Peyer's patch (tissue), 4 donors: Measurements from ENCODE around the gene AIG1. TPM values are rescaled to one million over a fixed set of nuclear protein-coding genes. Genes with fewer than 3 reads are reported as not detected.
"Not testable (repeated sequence)": the region's sequence is repeated elsewhere in the genome, so short reads cannot be mapped to it uniquely, and the experiment has no call there.

ENCODE experiments used
- DNase-seq, 3 donors: peaks; one replicate each; pipeline ENCODE4 v3.0.0-alpha.2; 2017 to 2019
- H3K27ac ChIP-seq, 4 donors: fragments of 200-600 bp; sonication (generic); one replicate each; pipeline ENCODE4 v1.5.1; 2016 to 2019
- H3K27me3 ChIP-seq, 2 donors: fragments of 200-600 bp; sonication (generic); one replicate each; pipeline ENCODE4 v1.5.1; 2019
- H3K36me3 ChIP-seq, 3 donors: fragments of 200-600 bp; sonication (generic); one replicate each; pipeline ENCODE4 v1.5.1; 2016 to 2019
- H3K4me1 ChIP-seq, 4 donors: fragments of 200-600 bp; sonication (generic); one replicate each; pipeline ENCODE4 v1.5.1; 2016 to 2019
- H3K4me3 ChIP-seq, 4 donors: fragments of 200-600 bp; sonication (generic); 1 replicate in 3 of 4; 2 replicates in 1 of 4; pipeline ENCODE4 v1.5.1; 2016 to 2019; ENCODE audit warnings: mild to moderate bottlenecking in 1 of 4
- H3K9me3 ChIP-seq, 4 donors: fragments of 200-600 bp; sonication (generic); one replicate each; pipeline ENCODE4 v1.5.1; 2016 to 2019; ENCODE audit warnings: mild to moderate bottlenecking in 1 of 4
- CTCF ChIP-seq, 6 experiments: fragments of 450-650 bp in 4 of 6; fragments of 200-600 bp in 2 of 6; sonication (generic) in 1 of 6; IDR thresholded peaks; one replicate each; pipeline ENCODE4 v1.5.1; 2017 to 2019; ENCODE audit warnings: antibody characterized with exemption in 6 of 6, mild to moderate bottlenecking in 3 of 6, moderate library complexity in 1 of 6
- POLR2A ChIP-seq, 2 donors: fragments of 450-650 bp; IDR thresholded peaks; one replicate each; pipeline ENCODE4 v1.5.1; 2017; ENCODE audit warnings: antibody characterized with exemption in 2 of 2, mild to moderate bottlenecking in 2 of 2, moderate library complexity in 2 of 2
- total RNA-seq, 4 donors: library from RNA; depleted of rRNA; stranded (reverse); fragments of >200 nt; gene quantifications; one replicate each; pipeline ENCODE4 v1.1.0, GENCODE V29; 2016

The AIG1 gene
- total RNA-seq, 4 donors from 2014 or later, result 9.1 to 133 (median 84.9) TPM

GRCh38 chr6:143299253-143300166, 238.8 kb downstream of the AIG1 start:
- Histone ChIP-seq H3K4me1 (no peaks in the 10 kb centered on the region), H3K36me3 (no peaks in the 10 kb centered on the region), H3K4me3 (no peak overlapping the region), H3K27ac (no peak overlapping the region), H3K9me3 (no peaks in the 10 kb centered on the region), H3K27me3 (no peaks in the 10 kb centered on the region)
- TF ChIP-seq POLR2A (IDR thresholded peaks at IDR 0.05) (no peak), CTCF (IDR thresholded peaks at IDR 0.05) (no peak)
- no peak for DNase-seq

DNA sequence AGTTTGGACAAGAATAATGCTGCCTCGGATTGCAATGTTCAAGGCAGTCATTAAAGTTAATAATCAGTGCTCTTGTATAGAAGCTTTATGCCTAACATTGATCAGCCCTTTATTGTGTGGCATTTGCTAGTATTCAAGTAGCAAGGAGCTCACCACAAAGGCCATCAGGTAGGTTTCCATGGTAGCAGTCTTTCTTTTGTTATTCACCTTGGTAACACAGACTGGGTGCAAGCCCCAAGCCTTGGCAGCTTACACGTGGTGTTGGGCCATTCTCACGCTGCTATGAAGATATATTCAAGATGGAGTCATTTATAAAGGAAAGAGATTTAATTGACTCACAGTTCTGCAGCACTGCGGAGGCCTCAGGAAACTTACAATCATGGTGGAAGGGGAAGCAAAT, 240.5 kb downstream of the AIG1 start:
- no peak overlapping the region for H3K27ac ChIP-seq
- DNase-seq, result no peak
- H3K27me3 ChIP-seq, result no peaks in the 10 kb centered on the region
- no peaks in the 10 kb centered on the region for H3K9me3 ChIP-seq
- no peak overlapping the region for H3K4me3 ChIP-seq
- no peaks in the 10 kb centered on the region for H3K36me3 ChIP-seq
- TF ChIP-seq POLR2A (IDR thresholded peaks at IDR 0.05) (no peak), CTCF (IDR thresholded peaks at IDR 0.05) (no peak)
- H3K4me1 ChIP-seq, result no peaks in the 10 kb centered on the region

GRCh38 chr6:143307760-143308159, 247.1 kb downstream of the AIG1 start:
- not testable (repeated sequence) for DNase-seq, H3K36me3 ChIP-seq, H3K4me3 ChIP-seq, H3K9me3 ChIP-seq, H3K4me1 ChIP-seq, H3K27me3 ChIP-seq, H3K27ac ChIP-seq

DNA sequence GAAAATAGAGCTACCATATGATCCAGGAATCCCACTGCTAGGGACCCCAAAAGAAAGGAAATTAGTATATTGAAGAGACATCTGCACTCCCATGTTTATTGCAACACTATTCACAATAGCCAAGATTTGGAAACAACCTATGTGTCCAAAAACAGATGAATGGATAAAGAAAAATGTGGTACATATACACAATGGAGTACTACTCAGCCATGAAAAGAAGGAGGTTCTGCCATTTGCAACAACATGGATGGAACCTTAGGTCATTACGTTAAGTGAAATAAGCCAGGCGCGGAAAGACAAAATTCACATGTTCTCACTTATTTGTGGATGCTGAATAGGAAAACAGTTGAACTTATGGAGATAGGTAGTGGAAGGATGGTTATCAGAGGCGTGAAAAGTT, 252.5 kb downstream of the AIG1 start:
- Histone ChIP-seq H3K4me3 (no peak overlapping the region), H3K27me3 (no peaks in the 10 kb centered on the region), H3K9me3 (no peaks in the 10 kb centered on the region), H3K4me1 (no peaks in the 10 kb centered on the region), H3K27ac (no peak overlapping the region), H3K36me3 (no peaks in the 10 kb centered on the region)
- DNase-seq, result no peak
- TF ChIP-seq POLR2A (IDR thresholded peaks at IDR 0.05) (no peak), CTCF (IDR thresholded peaks at IDR 0.05) (no peak)

- TF ChIP-seq CTCF (IDR thresholded peaks at IDR 0.05), result no peak
- no peak for TF ChIP-seq POLR2A (IDR thresholded peaks at IDR 0.05)
- no peaks in the 10 kb centered on the region for H3K36me3 ChIP-seq
- no peak for DNase-seq
- H3K27me3 ChIP-seq, result no peaks in the 10 kb centered on the region
- H3K9me3 ChIP-seq, result no peaks in the 10 kb centered on the region
- no peaks in the 10 kb centered on the region for H3K4me1 ChIP-seq
- no peak overlapping the region for H3K27ac ChIP-seq
- H3K4me3 ChIP-seq, result no peak overlapping the region
These were observed 260.9 kb downstream of the AIG1 start for GRCh38 chr6:143321491-143322086.

DNA sequence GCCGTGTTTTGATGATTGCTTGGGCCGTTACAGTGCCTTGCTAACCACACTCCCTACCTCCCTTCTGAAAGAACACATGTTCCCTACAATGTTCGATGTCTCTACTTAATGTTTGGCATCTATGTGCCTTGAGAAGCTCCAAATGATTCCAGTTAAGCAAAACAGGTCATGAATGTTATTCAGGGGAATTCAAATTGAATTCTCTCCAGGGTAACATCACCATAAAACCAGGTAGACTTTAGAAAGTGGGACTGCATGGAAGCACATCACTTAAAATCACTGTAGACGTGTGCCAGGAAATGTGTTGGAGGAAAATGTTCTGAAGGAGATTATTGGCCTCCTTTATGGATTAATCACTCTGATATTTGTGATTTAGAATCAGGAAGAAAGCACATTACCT, 261.7 kb downstream of the AIG1 start:
- no peaks in the 10 kb centered on the region for H3K4me1 ChIP-seq
- no peak for TF ChIP-seq POLR2A (IDR thresholded peaks at IDR 0.05)
- TF ChIP-seq CTCF (IDR thresholded peaks at IDR 0.05), result no peak
- no peaks in the 10 kb centered on the region for H3K9me3 ChIP-seq
- no peaks in the 10 kb centered on the region for H3K36me3 ChIP-seq
- H3K27ac ChIP-seq, result no peak overlapping the region
- no peaks in the 10 kb centered on the region for H3K27me3 ChIP-seq
- no peak overlapping the region for H3K4me3 ChIP-seq
- no peak for DNase-seq
